GM12878 (cell line): Measurements from ENCODE around the gene SLC12A7.

ENCODE experiments used
- BHLHE40 ChIP-seq, 2 experiments: fragments of 450-650 bp in 1 of 2; IDR thresholded peaks; 2 replicates each; pipeline ENCODE4 v1.6.1; 2011 to 2017; ENCODE audit warnings: low read depth in 2 of 2, borderline replicate concordance in 1 of 2, improper control_type of control experiment in 1 of 2, low read length in 1 of 2, mild to moderate bottlenecking in 1 of 2
- CHD1 ChIP-seq: IDR thresholded peaks from 2 replicates; pipeline ENCODE4 v1.6.1; 2012; ENCODE audit warnings: low read depth, low read length, improper control_type of control experiment
- CTCF ChIP-seq, 3 experiments: IDR thresholded peaks in 2 of 3; conservative IDR thresholded peaks in 1 of 3; 2 replicates each; pipeline ENCODE4 v1.5.1; 2011; ENCODE audit warnings: low read depth in 3 of 3, low read length in 3 of 3, mild to moderate bottlenecking in 3 of 3, control low read depth in 2 of 3, moderate library complexity in 2 of 3, inconsistent platforms in 1 of 3, mixed read lengths in 1 of 3; ENCODE audit not compliant: control insufficient read depth in 2 of 3, insufficient read depth in 1 of 3; ENCODE audit errors: extremely low read depth in 1 of 3
- FOS ChIP-seq: IDR thresholded peaks from 3 replicates; pipeline ENCODE4 v1.6.1; 2011; ENCODE audit warnings: borderline replicate concordance; ENCODE audit not compliant: insufficient read length; ENCODE audit errors: extremely low read depth
- GABPA ChIP-seq: IDR thresholded peaks from 2 replicates; pipeline ENCODE4 v1.6.1; 2014; ENCODE audit warnings: antibody characterized with exemption, low read depth, mild to moderate bottlenecking, inconsistent platforms
- KAT2A ChIP-seq: conservative IDR thresholded peaks from 2 replicates; pipeline ENCODE4 v1.6.1; 2011; ENCODE audit warnings: low read depth, low read length; ENCODE audit not compliant: control insufficient read depth
- KDM1A ChIP-seq: fragments of 200-600 bp; sonication (generic); IDR thresholded peaks from 2 replicates; pipeline ENCODE4 v1.6.1; 2016; ENCODE audit warnings: borderline replicate concordance
- POLR2A ChIP-seq: IDR thresholded peaks from 2 replicates; pipeline ENCODE4 v1.6.1; 2011; ENCODE audit warnings: low read depth, mild to moderate bottlenecking, low read length
- POU2F2 ChIP-seq: IDR thresholded peaks from 3 replicates; pipeline ENCODE4 v1.6.1; 2011; ENCODE audit warnings: low read depth, mild to moderate bottlenecking, low read length, borderline replicate concordance
- RAD21 ChIP-seq: IDR thresholded peaks from 2 replicates; pipeline ENCODE4 v1.6.1; 2011; ENCODE audit warnings: mild to moderate bottlenecking, low read depth, low read length, moderate library complexity; ENCODE audit not compliant: insufficient read depth
- SKIL ChIP-seq: fragments of 450-650 bp; IDR thresholded peaks from 2 replicates; pipeline ENCODE4 v1.6.1; 2017; ENCODE audit warnings: mild to moderate bottlenecking, low read depth, inconsistent platforms; ENCODE audit not compliant: poor library complexity, severe bottlenecking
- ZBTB33 ChIP-seq: fragments of 450-650 bp; IDR thresholded peaks from 2 replicates; pipeline ENCODE4 v1.6.1; 2017; ENCODE audit warnings: mild to moderate bottlenecking
- ZNF274 ChIP-seq: IDR thresholded peaks from one replicate; pipeline ENCODE4 v1.8.0; 2011; ENCODE audit not compliant: insufficient read length, insufficient read depth

- no peak for TF ChIP-seq POU2F2
- no peak for TF ChIP-seq RAD21
- TF ChIP-seq ZNF274: no peak
- no peak for TF ChIP-seq CTCF (IDR thresholded peaks at IDR 0.05 in 2 of 3, conservative IDR thresholded peaks at IDR 0.05 in 1 of 3; ENCODE audit: control insufficient read depth in 2 of 3, extremely low read depth in 1 of 3, insufficient read depth in 1 of 3, low read depth in 3 of 3, low read length in 3 of 3)
- no peak for TF ChIP-seq GABPA
- TF ChIP-seq KAT2A: no peak
- no peak for TF ChIP-seq KDM1A
- TF ChIP-seq ZBTB33: no peak
- no peak for TF ChIP-seq POLR2A
- TF ChIP-seq BHLHE40 (IDR thresholded peaks at IDR 0.05; ENCODE audit: borderline replicate concordance in 1 of 2, low read depth in 2 of 2, low read length in 1 of 2): no peak
- no peak for TF ChIP-seq CHD1
- no peak for TF ChIP-seq SKIL
- no peak for TF ChIP-seq FOS
Measured at GRCh38 chr5:1065143-1065750, 46.6 kb downstream of the SLC12A7 start.
